ENCODE measurements around the gene CNTROB.

DNA sequence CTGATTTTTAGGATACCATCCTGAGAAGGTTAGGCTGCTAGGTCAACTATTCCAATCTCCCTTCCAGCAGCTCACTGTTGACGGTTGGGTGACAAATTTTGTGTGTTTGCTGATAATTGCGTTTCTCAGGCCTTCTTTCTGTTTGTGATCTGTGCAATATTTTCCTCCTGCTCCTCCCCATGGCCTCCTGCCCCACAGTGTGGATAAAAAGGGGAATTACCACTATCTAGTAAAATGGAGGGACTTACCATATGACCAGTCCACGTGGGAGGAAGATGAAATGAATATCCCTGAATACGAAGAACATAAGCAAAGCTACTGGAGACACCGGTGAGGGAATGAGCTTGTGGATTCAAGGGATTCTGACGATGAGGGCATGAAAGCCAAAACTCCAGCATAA is 34.2 kb upstream of the CNTROB start:
- no peak for TF ChIP-seq POLR2A (IDR thresholded peaks at IDR 0.05)
- TF ChIP-seq, protein P1, sequence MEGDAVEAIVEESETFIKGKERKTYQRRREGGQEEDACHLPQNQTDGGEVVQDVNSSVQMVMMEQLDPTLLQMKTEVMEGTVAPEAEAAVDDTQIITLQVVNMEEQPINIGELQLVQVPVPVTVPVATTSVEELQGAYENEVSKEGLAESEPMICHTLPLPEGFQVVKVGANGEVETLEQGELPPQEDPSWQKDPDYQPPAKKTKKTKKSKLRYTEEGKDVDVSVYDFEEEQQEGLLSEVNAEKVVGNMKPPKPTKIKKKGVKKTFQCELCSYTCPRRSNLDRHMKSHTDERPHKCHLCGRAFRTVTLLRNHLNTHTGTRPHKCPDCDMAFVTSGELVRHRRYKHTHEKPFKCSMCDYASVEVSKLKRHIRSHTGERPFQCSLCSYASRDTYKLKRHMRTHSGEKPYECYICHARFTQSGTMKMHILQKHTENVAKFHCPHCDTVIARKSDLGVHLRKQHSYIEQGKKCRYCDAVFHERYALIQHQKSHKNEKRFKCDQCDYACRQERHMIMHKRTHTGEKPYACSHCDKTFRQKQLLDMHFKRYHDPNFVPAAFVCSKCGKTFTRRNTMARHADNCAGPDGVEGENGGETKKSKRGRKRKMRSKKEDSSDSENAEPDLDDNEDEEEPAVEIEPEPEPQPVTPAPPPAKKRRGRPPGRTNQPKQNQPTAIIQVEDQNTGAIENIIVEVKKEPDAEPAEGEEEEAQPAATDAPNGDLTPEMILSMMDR (IDR thresholded peaks at IDR 0.05 in 4 of 5, conservative IDR thresholded peaks at IDR 0.05 in 1 of 5): peak; percentile 28 to 51 (median 43)
